GM19238 (cell line): ENCODE data around the gene TSEN2.
"Not testable (repeated sequence)": the region's sequence is repeated elsewhere in the genome, so short reads cannot be mapped to it uniquely, and the experiment has no call there.

Experiments
- DNase-seq: peaks from one replicate; pipeline ENCODE4 v3.0.0; 2011; ENCODE audit warnings: low spot score; ENCODE audit not compliant: insufficient read length

Gene TSEN2

DNA sequence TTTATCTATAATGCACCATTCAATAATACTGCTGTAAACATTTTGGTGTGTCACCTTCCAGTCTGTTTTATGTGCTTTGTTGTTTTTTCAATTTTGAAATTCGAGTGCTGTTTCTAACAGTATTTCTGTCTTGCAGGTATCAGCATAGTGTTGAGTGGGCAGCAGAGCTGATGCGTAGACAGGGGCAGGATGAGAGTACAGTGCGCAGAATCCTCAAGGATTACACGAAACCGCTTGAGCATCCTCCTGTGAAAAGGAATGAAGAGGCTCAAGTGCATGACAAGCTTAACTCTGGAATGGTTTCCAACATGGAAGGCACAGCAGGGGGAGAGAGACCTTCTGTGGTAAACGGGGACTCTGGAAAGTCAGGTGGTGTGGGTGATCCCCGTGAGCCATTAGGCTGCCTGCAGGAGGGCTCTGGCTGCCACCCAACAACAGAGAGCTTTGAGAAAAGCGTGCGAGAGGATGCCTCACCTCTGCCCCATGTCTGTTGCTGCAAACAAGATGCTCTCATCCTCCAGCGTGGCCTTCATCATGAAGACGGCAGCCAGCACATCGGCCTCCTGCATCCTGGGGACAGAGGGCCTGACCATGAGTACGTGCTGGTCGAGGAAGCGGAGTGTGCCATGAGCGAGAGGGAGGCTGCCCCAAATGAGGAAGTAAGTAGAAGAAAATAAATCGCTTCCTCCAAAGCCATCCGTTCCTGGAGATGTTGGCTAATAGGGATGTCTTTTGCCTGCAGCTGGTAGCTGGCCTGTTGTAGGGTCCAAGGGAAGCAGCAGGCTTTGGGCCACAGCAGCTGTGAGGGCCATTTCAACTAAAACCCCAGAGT lies 19.1 kb downstream of the TSEN2 start:
- no peak for DNase-seq

DNA sequence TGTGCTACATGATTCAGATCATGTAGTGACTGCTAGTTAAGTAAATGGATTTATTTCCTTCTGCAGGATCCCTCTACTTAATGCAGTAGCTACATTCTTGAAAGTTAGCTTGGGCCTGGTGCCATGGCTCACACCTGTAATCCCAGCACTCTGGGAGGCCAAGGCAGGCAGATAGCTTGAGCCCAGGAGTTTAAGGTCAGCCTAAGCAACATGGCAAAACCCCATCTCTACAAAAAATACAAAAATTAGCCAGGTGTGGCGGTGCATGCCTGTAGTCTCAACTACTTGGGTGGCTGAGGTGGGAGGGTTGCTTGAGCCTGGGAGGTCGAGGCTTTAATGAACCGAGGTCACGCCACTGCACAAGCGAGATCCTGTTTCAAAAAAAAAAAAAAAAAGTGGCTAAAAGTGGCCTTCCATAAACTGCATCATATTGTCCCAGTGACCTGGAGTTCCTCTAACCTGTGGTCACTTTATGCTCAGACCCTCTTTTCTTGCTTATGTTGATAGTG lies 22.0 kb downstream of the TSEN2 start:
- no peak for DNase-seq

DNA sequence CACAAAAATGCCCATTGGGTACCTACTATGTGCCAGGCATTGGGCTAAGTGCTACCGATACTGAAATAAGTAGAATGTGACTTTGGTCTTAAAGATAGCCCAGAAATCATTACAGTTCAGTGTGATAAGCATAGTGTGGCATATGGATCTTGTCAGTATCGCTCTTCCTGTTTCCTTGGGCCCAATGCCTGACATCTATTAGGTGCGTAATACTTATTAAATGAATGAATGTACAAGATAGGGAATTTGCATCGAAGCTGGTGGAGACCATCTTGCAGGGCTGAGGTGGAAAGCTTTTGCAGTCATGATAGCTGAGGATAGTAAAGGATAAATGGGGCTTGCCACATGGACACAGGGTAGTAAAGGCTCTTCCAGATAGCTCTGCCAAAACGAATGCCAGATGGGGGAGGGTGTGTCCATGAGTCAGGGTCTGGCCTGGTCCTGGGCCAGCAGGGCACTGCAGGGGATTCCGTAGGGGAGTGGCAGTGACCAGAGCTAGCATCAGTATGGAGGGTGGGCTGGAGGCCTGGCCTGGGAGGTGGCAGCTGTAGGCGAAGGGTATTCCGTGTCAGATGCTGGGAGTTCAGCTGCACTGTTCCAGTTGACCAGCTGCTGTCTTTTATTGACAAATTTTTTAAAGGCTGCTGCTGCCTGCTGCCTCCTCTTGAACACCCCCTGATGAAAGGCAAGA lies 23.5 kb downstream of the TSEN2 start:
- no peak for DNase-seq

DNA sequence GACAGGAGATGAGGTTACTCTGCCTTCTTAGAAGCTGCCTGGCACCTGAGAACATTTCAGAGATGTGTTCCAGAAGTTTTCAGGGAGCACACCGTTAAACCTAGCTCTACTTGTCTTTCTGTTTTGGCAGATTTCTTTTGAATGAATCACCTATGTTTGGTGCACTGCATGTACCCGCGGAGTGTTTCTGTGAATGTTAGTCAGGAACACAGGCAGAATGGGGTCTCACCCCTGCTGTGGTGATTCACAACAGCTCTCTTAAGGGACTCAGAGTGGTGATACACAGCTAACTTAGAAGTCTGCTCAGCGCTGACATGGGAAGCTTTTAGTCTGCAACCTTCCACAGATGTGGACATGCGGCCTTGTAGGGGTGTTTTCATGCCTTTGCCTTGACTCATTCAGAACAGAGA lies 24.0 kb downstream of the TSEN2 start:
- no peak for DNase-seq

DNA sequence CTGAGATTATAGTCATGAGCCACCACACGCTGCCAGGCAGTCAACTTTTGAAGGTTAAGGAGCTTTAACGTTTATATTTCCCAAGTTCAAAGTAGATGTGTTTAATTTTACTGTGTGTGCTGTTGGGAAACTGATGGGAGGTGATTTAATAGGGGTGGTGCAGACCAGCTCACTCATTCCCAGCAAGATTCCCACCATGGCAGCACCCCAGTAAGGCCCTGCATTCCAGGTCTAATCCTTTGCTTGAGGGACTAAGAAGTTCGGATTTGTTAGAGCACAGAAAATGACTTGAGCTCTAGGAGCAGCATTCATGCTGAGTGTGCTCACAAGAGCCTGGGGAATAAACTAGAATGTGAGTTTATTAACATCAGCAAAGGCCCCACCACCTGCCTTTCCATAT lies 25.2 kb downstream of the TSEN2 start:
- no peak for DNase-seq

DNA sequence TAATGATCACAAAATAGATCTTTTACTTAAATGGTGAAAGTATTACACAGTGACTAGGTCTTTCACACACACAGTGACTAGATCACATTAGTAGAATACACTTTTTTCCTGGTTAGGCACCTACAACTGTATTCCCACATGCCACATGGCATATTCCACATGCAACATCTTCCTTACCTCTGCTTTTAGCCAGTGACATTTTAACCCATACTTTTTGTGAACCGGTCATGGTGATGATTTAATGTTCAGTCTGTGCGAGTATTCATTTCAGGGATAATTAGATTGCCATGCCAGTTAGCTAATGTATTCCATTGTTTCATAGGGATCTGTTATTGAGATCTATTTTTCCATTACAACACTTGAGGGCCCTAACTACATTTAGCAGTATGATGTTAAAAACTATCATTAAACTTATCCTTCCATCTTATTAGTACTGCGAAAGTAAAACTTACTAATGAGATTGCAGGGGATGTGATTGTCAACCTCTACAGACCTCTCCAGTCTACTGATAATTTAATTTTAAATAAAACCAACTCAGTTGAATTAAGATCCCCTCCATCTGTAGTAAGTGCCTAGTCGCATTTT lies 28.3 kb downstream of the TSEN2 start:
- no peak for DNase-seq

DNA sequence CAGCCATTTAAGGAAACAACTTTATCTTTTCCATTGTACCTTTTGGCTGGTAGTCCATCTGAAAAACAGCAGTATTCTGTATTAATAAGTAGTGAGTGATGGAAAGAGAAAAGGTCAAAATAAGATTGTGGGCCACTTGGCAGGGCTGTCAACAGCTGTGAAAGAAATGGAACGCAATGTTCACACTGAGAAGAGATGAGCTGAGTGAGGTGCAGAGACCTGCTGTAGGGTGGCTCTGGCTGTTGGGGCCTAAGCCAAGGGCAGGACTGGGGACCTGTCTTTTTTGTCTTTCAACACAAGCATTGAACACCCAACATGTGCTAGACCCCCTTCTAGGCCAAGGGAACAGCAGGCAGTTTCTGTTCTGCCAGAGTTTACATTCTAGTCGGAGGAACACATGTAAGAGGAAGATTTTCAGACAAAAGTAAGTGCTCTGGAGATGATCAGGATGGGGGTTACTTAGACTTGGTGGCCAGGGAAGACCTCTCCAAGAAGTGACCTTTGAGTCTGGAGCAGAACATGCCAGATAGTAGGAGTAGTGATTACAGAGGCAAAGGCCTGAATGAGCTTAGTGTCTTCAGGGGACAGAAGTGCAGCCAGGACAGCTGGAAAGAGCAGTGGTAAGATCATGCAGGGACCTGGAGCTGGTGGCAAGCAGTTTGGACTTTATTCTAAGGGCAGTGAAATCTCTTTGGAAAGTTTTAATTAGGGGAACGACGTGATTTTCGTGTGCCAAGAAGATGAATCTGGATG lies 29.6 kb downstream of the TSEN2 start:
- DNase-seq, result no peak

DNA sequence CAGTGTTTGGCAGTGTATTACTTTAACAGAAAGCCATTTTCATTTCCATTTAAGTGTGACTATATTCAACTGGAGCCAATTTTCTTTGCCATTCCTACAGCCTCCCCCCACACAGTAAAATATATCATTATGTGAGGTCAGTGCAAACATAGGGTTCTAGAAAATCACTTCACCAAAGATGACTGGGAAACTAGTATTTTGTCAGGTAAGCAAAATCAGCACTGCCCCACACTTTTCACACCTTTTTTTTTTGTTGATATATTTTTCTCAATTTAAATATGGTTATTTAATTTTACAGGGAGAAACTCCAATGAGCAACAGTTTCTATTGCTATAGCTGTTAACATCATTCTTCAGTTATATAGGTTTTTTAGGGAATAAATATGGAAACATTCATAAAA lies 31.4 kb downstream of the TSEN2 start:
- no peak for DNase-seq

DNA sequence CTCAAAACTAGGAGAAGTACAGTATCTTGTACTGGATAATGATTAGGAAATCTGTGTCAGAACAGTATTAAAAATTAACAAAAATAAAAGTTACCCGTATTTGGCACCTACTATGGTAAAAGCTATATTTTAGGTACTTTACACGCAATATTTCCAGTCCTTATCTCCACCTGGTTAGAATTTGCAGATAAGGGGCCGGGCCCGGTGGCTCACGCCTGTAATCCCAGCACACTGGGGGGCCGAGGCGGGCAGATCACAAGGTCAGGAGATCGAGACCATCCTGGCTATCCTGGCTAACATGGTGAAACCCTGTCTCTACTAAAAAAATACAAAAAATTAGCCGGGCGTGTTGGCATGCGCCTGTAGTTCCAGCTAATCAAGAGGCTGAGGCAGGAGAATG lies 32.6 kb downstream of the TSEN2 start:
- no peak for DNase-seq

DNA sequence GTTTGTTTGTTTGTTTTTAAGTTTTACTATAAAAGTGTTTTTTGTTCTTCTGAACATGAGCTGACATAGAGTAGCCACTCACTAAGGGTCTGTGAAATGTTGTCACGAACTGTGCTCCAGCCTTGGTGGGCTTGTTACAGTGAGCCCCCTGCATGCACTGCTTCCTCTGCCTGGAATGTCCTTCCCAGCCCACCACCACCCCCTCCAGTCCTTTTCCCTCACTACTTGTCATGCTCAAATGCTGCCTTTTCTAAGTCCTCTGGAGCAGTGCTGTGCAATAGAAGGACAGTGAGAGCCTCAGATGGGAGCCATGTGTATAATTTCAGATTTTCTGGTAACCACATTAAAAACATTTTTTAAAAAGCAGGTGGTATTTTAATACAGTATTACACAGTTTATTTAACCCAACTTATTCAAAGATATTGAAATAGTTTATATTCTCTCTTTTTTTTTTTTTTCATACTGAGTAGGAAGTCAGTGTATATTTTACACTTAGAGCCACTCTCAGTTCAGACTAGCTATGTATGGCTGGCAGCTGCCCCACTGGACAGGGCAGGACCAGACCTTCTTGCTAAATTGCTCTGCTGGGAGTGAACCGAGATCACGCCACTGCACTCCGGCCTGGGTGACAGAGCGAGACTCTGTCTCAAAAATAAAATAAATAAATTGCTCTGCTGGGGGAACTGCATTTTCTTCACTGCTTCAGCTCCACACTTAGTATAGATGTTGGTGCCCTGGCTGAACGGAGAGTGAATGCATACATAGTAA lies 34.2 kb downstream of the TSEN2 start:
- DNase-seq, result no peak

DNA sequence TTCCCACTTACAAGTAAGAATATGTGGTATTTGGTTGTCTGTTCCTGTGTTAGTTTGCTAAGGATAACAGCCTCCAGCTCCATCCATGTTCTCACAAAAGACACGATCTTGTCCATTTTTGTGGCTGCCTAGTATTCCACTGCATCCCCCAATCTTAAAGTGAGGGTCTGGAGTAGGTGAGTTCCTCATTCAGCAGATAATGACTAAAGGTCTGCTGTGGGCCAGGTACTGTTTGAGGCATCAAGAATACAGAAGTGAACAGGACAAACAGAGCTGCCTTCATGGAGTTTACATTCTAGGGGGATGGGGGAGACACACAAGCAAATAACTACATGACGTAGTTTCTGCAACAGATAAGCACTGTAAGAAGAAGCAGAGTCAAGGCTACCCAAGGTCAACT lies 36.7 kb downstream of the TSEN2 start:
- no peak for DNase-seq

DNA sequence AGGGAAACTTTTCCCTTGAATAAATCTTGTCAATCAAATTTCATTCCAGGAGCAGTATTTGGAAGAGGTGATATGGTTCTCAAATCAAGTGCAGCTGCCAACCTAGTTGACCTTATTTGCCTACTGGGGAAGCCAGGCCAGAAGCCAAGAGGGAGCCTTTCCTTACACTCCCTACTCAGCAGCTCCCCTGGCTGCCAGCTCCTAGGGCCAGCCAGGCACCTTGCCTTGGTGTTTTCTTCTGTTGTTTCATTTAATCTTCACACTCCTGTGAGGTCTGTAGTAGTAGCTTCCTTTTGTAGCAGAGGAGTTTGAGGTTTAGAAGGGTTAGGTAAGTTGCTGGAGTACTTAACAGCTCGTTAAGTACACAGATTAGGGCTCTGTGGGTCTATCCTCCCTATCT lies 38.4 kb downstream of the TSEN2 start:
- no peak for DNase-seq

DNA sequence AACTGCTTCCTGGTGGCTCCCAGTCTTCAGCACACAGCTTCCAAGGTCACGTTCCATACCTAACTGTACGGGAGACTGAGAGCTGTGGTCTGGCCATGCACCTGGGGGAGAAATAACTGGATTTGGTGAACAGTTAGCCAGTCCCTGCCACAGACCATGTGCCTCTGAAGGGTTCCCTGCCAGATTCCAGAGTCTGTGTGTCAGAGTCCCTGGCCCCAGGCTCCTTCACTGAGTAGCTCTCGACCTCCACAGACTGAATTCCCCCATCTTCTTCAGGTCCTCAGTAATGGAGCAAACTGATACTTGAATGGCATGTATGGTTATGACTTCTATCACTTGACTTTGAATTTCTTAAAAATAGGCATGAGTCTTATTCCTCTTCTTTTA lies 43.5 kb downstream of the TSEN2 start:
- DNase-seq, result no peak

DNA sequence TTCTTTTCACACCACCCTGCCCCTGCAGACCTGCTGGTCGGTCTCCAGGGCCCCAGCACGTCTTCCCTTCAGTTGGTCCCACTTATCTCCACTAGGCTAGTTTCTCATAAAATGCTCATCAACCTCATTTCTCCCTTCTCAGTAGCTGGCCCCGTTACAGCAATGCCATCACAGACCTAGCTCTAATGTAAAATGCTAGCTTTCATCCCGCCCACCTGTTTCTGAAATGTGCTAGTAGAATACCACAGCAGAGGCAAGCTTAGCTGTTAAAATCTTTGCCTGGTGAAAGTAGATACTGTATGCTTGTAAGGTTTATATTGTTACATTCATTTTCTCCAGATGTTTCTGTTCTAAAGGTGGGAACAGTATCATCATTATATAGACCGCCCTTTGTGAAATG lies 47.9 kb downstream of the TSEN2 start:
- no peak for DNase-seq

DNA sequence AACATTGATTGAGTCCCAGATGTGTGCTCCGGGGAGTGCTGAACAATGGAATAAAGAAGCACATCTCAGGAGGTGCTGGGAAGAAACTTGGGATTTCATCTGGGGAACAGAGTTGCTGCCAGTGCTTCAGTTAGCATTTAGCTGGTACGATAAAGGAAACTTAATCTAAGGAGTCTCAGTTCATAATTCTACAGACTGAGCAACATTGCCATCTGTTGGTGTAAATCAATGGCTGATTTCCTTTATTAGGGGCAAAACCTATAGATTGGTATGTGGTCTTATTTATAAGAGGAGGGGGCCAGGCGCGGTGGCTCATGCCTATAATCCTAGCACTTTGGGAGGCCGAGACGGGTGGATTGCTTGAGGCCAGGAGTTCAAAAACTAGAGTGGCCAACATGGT lies 52.1 kb downstream of the TSEN2 start:
- DNase-seq, result no peak

DNA sequence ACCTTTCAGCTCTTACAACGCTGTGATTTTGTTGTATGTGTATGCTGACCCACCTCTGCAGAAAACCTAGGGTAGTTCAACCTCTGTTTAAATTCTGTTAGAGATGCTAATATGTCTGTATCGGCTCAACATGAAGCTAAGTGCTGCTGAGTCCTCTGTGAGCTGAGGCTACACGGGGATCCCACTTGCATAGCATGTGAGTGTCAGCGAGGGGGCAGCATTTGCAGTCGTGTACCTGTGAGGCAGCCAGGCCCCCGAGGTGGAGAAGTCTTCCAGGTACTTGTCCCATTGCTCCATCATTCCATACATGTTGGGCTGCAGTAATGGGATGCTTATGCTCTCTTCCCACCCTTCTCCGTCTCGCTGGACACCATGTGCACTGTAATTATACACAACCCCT lies 57.3 kb downstream of the TSEN2 start:
- DNase-seq, result no peak

DNA sequence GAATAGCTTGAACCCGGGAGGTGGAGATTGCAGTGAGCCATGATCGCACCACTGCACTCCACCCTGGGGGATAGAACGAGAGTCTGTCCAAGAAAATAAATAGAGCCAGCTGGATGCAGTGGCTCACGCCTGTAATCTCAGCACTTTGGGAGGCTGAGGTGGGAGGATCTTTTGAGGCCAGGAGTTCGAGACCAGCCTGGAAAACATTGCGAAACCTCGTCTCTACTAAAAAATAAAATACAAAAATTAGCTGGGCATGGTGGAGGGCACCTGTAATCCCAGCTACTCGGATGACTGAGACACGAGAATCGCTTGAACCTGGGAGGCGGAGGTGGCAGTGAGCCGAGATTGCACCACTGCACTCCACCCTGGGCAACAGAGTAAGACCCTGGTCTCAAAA lies 59.2 kb downstream of the TSEN2 start:
- DNase-seq, result not testable (repeated sequence)

DNA sequence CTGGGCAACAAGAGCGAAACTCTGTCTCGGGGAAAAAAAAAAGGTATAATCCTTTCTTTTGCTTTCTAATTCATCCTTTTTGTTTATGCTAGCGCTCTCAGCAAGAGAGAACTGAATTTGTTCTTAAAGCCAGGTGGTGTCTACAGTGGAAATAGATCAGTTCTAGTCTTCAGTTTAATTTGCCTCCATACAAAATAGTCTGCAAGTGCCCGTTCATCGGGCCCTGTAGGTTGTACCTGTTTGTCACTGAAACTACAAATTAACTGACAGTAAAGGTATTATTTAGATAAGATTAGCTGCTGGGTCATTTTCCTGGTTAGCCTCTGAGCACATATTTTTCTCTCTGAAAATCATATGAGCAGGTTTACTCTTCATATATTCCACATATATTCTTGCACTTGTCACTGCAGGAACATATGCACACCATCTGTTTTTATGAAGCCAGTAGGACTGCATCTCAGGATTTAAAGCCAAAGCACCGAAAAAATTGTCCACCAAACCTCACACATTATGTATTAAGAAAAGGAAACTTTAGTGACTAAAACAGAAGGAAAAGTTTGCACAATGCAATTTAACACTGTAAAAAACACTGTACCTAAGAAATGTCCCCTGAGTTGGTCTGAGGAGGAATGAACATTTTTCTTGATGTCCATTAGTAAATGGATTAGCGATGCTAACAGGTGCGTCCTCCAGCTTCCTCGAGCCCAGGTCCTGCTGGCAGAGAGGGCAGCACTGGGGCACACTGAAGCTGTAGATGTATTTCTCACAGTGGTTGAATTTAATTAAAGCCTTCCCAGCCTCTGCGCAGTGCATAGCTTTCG lies 60.6 kb downstream of the TSEN2 start:
- DNase-seq, result no peak

DNA sequence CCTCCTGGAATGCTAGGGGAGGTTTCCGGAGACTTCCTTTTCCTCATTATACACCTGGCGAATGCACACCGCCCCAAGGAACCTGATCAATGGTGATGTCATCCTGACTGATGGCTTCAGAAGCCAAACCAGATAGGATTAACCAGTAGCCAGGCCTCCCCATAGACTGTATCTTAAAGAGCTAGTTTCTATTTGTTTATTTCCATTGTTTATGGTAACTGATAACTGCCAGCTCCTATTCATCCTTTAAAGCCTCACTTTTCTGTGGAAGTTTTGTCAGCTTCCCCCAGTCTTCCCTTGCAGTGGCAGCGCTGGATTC lies 61.2 kb downstream of the TSEN2 start, which contains the start of gene MKRN2OS:
Gene MKRN2OS, minus strand, starts transcription at position 27 of the 319 bp plus-strand sequence. CDS start 35 bp downstream, outside the sequence.
- DNase-seq, result no peak
